Thoracic aorta (tissue), 2 donors: Measurements from ENCODE around the gene MXRA8. TPM values are rescaled to one million over a fixed set of nuclear protein-coding genes. Genes with fewer than 3 reads are reported as not detected.
A peak's percentile ranks its signal among the peaks of the same experiment; 100 is the strongest.

Experiments
- ATAC-seq: fragments of 150-250 bp; one replicate; pipeline ENCODE4 v1.8.0; 2017; ENCODE audit warnings: low read depth; ENCODE audit not compliant: insufficient number of reproducible peaks, low FRiP score
- DNase-seq: peaks from one replicate; pipeline ENCODE4 v3.0.0-alpha.2; 2020; ENCODE audit warnings: low spot score
- H3K27ac ChIP-seq, 2 donors: fragments of 200-600 bp; sonication (generic); 1 replicate in 1 of 2; 2 replicates in 1 of 2; pipeline ENCODE4 v1.5.1; 2016; ENCODE audit warnings: mild to moderate bottlenecking in 2 of 2, moderate library complexity in 2 of 2
- H3K27me3 ChIP-seq: fragments of 200-600 bp; sonication (generic); replicated peaks from 2 replicates; pipeline ENCODE4 v1.6.0; 2016; ENCODE audit warnings: mild to moderate bottlenecking; ENCODE audit not compliant: insufficient read depth
- H3K36me3 ChIP-seq: fragments of 200-600 bp; sonication (generic); one replicate; pipeline ENCODE4 v1.5.1; 2016
- H3K4me1 ChIP-seq, 2 donors: fragments of 200-600 bp; sonication (generic); 1 replicate in 1 of 2; 2 replicates in 1 of 2; pipeline versions ENCODE4 v1.5.1 to v1.6.0; 2016; ENCODE audit warnings: low read depth in 2 of 2, mild to moderate bottlenecking in 1 of 2; ENCODE audit not compliant: control insufficient read depth in 1 of 2
- H3K4me3 ChIP-seq: fragments of 200-600 bp; sonication (generic); 2 replicates; pipeline ENCODE4 v1.5.1; 2016; ENCODE audit warnings: mild to moderate bottlenecking
- H3K9me3 ChIP-seq: fragments of 200-600 bp; sonication (generic); 2 replicates; pipeline ENCODE4 v1.5.1; 2016
- CTCF ChIP-seq: fragments of 200-600 bp; sonication (generic); IDR thresholded peaks from one replicate; pipeline ENCODE4 v1.5.1; 2019; ENCODE audit warnings: antibody characterized with exemption
- total RNA-seq, 2 donors: library from RNA; depleted of rRNA; stranded (reverse); fragments of >200 nt; gene quantifications; one replicate each; pipeline versions ENCODE4 v1.1.0 to v1.2.3, GENCODE V29; 2016

MXRA8 gene
- total RNA-seq, 2 donors from 2014 or later = 239 to 326 TPM

GRCh38 chr1:1359664-1360468, 1.5 kb upstream of the MXRA8 start:
- peaks cover 32 to 51% of the 10 kb centered on the region in 2 donors for H3K4me1 ChIP-seq
- H3K9me3 ChIP-seq = no peaks in the 10 kb centered on the region
- DNase-seq (no peak), ATAC-seq (no peak)
- peak overlapping the region; percentile 87 for H3K4me3 ChIP-seq
- no peaks in the 10 kb centered on the region for H3K27me3 ChIP-seq
- no peaks in the 10 kb centered on the region for H3K36me3 ChIP-seq
- peak overlapping the region; percentile 97 to 99 for H3K27ac ChIP-seq
- no peak for TF ChIP-seq CTCF

DNA sequence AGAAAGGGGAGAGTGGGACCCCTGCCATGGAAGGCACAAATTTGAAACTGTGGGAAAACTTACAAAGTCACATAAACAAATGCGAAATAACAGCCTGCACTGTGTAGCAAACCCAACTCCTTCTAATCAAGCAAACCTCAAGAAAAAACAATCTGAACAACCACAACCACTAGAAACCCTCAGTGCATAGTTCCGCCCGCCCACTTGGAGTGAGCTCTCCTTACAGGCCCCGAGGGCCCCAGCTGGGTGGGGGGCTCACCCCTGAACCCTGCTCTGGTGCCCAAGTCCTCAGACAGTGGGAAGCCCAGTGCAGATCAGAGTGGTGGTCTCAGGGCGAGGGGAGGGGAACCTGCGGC, 931 bp upstream of the MXRA8 start:
- H3K4me1 ChIP-seq = peaks cover 32 to 57% of the 10 kb centered on the region in 2 donors
- H3K36me3 ChIP-seq = peaks cover 3% of the 10 kb centered on the region
- no peaks in the 10 kb centered on the region for H3K9me3 ChIP-seq
- no peak for TF ChIP-seq CTCF
- H3K4me3 ChIP-seq = peak overlapping the region; percentile 87
- DNase-seq = no peak
- H3K27me3 ChIP-seq = no peaks in the 10 kb centered on the region
- peak overlapping the region; percentile 97 to 99 for H3K27ac ChIP-seq
- ATAC-seq = no peak

DNA sequence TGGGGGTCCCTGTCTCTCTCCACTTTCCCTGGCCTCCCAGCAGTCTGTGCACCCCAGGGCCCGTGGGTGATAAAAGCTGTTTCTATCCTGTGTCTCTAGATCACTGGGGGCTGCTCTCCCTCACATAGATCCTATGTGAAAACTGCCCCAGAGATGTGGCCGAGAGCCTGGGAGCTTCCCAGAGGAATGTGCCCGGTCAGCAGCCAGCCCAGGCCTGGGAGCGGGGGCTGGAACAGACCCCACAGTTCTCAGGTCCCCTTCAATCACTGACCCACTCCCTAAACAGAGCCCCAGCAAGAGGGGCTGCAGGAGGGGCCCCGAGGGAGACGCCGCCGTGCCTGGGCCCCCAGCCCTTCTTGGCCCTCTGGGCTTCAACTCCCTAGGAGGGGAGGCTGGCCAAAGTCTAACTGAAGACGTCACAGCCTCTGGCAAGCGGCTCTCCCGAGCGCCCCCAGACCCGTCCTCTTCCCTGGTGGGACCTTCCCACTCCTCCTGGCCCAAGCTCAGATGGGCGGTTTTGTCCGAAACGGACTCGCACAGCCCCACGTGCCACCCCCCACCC, 403 bp downstream of the MXRA8 start:
- DNase-seq (no peak), ATAC-seq (no peak)
- peak overlapping the region; percentile 97 to 99 for H3K27ac ChIP-seq
- TF ChIP-seq CTCF = no peak
- no peaks in the 10 kb centered on the region for H3K27me3 ChIP-seq
- H3K9me3 ChIP-seq = no peaks in the 10 kb centered on the region
- H3K36me3 ChIP-seq = peaks cover 12% of the 10 kb centered on the region
- peak overlapping the region; percentile 87 for H3K4me3 ChIP-seq
- H3K4me1 ChIP-seq = peaks cover 32 to 70% of the 10 kb centered on the region in 2 donors

- H3K27ac ChIP-seq = peak overlapping the region; percentile 97 to 99
- no peak for ATAC-seq
- peak overlapping the region; percentile 87 for H3K4me3 ChIP-seq
- no peaks in the 10 kb centered on the region for H3K27me3 ChIP-seq
- H3K9me3 ChIP-seq = no peaks in the 10 kb centered on the region
- no peak for TF ChIP-seq CTCF
- H3K36me3 ChIP-seq = peaks cover 12% of the 10 kb centered on the region
- no peak for DNase-seq
- H3K4me1 ChIP-seq = peaks cover 32 to 74% of the 10 kb centered on the region in 2 donors
These were observed 1.5 kb downstream of the MXRA8 start for GRCh38 chr1:1356796-1357401.

DNA sequence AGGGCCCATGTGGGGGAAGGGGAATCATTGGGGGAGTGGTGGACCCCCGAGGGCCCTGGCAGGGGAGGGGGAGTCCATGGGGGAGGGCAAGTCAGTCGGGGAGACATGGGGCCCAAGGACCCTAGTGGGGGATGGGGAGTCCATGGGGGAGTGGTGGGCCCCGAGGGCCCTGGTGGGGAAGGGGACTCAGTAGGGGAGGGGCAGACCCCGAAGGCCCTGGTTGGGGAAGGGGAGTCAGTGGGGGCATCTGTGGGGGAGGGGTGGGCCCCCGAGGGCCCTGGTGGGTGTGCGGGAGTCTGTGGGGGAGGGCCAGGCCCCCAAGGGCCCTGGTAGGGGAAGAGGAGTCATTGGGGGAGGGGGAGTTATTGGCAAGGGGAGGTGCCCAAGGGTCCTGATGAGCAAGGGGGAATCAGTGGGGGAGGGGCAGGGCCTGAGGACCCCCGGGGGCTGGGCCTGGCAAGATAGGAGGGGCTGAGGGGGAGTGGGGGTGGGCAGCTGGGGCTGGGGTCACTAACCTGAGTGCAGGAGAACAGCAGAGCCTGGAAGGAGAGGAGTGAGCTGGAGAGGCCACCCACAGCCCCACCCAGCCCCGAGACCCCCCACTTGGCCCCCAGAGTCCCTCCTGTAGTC, 2.1 kb downstream of the MXRA8 start:
- H3K9me3 ChIP-seq = no peaks in the 10 kb centered on the region
- no peak for TF ChIP-seq CTCF
- DNase-seq = no peak
- H3K27ac ChIP-seq = peak overlapping the region; percentile 97 to 99
- peaks cover 37 to 74% of the 10 kb centered on the region in 2 donors for H3K4me1 ChIP-seq
- no peaks in the 10 kb centered on the region for H3K27me3 ChIP-seq
- ATAC-seq = no peak
- H3K4me3 ChIP-seq = peak overlapping the region; percentile 87
- peaks cover 12% of the 10 kb centered on the region for H3K36me3 ChIP-seq
